IPS-18a (cell line): Measurements from ENCODE around the gene TIPRL.
"Not testable (repeated sequence)": the region's sequence is repeated elsewhere in the genome, so short reads cannot be mapped to it uniquely, and the experiment has no call there.

ENCODE experiments used
- H3K27ac ChIP-seq: one replicate; pipeline ENCODE4 v1.5.1; 2013; ENCODE audit warnings: low read length
- H3K27me3 ChIP-seq: one replicate; pipeline ENCODE4 v1.6.1; 2013; ENCODE audit warnings: mild to moderate bottlenecking, low read length; ENCODE audit not compliant: control insufficient read depth, insufficient read depth
- H3K36me3 ChIP-seq: one replicate; pipeline ENCODE4 v1.6.1; 2013; ENCODE audit warnings: low read depth, low read length; ENCODE audit not compliant: control insufficient read depth
- H3K4me1 ChIP-seq: one replicate; pipeline ENCODE4 v1.6.1; 2013; ENCODE audit warnings: low read depth, low read length; ENCODE audit not compliant: control insufficient read depth
- H3K4me3 ChIP-seq: one replicate; pipeline ENCODE4 v1.5.1; 2013; ENCODE audit warnings: low read length
- H3K9ac ChIP-seq: one replicate; pipeline ENCODE4 v1.6.1; 2013; ENCODE audit warnings: mild to moderate bottlenecking, low read length, moderate library complexity
- H3K9me3 ChIP-seq: one replicate; pipeline ENCODE4 v1.6.1; 2013; ENCODE audit warnings: low read depth, low read length; ENCODE audit not compliant: control insufficient read depth

Gene TIPRL

DNA sequence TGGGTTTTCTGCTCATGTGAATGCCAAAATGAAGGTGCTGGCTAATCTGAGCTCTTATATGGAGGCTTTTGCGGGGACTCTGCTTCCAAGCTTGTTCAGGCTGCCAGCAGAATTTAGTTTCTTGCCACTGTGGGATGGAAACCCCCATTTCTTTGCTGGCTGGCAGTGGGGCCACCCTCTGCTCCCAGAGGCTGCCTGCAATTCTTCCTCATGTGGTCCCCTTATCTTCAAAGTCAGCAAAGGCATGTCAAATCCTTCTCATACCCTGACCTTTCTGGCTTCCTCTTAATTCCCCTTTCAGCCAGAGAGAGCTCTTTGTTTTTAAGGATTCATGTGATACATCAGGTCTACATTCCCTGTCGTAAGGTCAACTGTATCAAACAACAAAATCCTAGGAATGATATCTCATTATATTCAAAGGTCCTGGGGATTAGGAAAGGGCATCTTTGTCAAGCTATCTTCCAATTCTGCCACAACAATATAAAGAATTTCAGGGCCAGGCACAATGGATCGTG is 36.8 kb upstream of the TIPRL start:
- no peak overlapping the region for H3K4me3 ChIP-seq
- H3K36me3 ChIP-seq = no peaks in the 10 kb centered on the region
- H3K4me1 ChIP-seq = peaks cover 9% of the 10 kb centered on the region
- no peaks in the 10 kb centered on the region for H3K9me3 ChIP-seq
- H3K27ac ChIP-seq = no peak overlapping the region
- peaks cover 16% of the 10 kb centered on the region for H3K27me3 ChIP-seq
- H3K9ac ChIP-seq = no peak overlapping the region

DNA sequence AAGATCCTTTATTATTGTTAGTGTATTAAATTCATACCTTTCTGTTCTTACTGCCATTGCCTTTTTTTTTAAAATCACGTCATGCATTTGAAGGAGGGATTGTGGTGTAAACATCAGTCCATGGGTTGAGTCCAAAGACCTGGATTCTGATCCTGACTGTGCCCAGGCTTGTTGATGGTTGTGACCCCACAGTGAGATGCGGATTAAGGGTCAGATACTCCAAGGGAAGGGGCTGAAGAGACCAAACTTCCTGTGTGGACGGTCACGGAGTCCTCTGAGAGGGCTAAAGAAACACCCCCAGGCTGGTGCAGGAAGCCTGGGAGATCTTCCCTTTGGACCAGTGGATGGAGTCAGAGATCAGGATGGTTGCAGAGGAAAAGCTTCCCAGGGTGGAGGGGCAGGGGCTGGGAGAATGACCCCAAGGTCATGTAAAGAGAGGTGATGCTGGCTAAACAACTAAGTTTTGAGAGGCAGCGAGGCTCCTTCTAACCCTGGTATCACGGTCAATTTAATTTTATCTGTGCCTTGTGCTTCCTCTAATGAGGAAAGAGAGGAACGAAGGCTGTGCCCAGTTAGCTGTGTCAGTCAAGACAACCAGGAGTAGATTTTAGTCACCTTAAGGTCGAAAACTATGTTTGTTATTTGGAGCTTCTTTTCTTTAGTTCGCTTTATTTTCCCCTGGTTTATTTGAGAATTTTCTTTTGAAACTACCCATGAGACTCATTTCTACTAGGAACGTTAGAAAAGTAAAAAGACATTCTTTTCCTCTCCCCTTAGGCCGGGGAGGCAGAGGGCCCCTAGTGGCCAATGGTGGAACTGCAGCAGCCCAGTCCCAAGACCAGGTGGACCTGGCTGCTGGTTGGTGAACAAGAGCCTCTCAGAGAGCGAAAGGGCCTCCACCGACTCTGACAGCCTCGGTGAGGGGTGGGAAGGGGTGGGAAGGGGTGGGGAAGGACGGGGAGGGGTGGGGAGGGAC is 33.3 kb upstream of the TIPRL start:
- H3K9ac ChIP-seq = no peak overlapping the region
- no peak overlapping the region for H3K27ac ChIP-seq
- no peaks in the 10 kb centered on the region for H3K27me3 ChIP-seq
- H3K4me3 ChIP-seq = no peak overlapping the region
- H3K36me3 ChIP-seq = no peaks in the 10 kb centered on the region
- H3K9me3 ChIP-seq = no peaks in the 10 kb centered on the region
- peaks cover 3% of the 10 kb centered on the region for H3K4me1 ChIP-seq

DNA sequence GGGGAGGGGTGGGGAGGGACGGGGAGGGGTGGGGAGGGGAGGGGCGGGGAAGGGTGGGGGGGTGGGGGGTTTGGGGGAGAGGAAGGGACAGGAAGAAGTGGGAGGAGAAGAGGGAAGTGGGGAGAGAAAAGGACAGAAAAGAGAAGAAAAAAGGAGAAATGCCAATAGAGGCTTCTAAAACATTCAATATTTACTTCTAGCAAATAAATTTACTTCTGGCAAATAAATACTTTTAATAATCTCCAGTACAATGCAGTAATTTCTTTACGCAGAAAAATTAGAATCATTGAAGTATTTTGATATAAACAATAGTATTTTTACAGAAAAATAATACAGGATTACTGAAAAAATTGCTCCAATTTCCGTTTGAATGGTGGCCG is 32.6 kb upstream of the TIPRL start:
- H3K9me3 ChIP-seq = no peaks in the 10 kb centered on the region
- H3K27me3 ChIP-seq = no peaks in the 10 kb centered on the region
- no peak overlapping the region for H3K9ac ChIP-seq
- no peak overlapping the region for H3K4me3 ChIP-seq
- no peak overlapping the region for H3K27ac ChIP-seq
- H3K4me1 ChIP-seq = peaks cover 3% of the 10 kb centered on the region
- no peaks in the 10 kb centered on the region for H3K36me3 ChIP-seq

DNA sequence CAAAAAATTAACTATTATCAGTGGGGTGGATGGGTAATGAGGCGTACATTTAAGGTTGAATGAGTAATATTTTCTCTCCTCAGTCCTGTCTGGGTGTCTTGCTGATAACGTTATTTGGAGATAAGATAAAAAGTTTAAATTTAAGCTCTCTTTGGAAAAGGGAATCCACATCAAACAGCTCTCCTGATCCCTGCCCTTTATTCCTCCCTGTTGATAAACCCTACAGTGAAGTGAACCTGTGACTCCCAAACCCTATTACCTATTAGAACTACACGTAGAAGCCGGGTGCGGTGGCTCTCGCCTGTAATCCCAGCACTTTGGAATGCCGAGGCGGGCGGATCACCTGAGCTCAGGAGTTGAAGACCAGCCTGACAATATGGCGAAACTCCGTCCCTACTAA is 32.1 kb upstream of the TIPRL start:
- H3K9me3 ChIP-seq = no peaks in the 10 kb centered on the region

DNA sequence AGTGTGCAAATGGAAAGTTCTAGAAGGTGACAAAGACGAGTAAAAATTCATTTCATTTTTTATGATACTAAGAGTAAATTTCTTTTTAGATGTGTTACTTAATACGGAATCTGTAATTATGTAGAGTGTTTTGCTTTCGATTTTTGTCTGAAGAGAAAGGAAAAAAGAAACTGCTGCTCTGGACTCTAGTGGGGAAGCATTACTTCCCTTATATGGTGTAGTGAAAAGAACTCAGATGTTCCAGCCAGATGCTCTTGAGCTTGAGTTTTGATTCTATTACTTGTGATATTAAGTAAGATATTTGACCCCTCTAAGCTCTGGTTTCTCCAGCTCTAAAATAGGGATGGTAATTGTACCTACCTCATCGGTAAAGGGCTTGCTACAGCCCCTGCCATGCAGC is 29.8 kb upstream of the TIPRL start:
- Histone ChIP-seq H3K27ac (no peak overlapping the region), H3K9me3 (no peaks in the 10 kb centered on the region), H3K36me3 (no peaks in the 10 kb centered on the region), H3K27me3 (no peaks in the 10 kb centered on the region), H3K4me3 (no peak overlapping the region), H3K9ac (no peak overlapping the region), H3K4me1 (peaks cover 3% of the 10 kb centered on the region)

More for the DNA sequence above, 32.1 kb upstream of the TIPRL start:
- Histone ChIP-seq H3K4me3 (no peak overlapping the region), H3K36me3 (no peaks in the 10 kb centered on the region), H3K27me3 (no peaks in the 10 kb centered on the region), H3K27ac (no peak overlapping the region), H3K9ac (no peak overlapping the region), H3K4me1 (peaks cover 3% of the 10 kb centered on the region)

DNA sequence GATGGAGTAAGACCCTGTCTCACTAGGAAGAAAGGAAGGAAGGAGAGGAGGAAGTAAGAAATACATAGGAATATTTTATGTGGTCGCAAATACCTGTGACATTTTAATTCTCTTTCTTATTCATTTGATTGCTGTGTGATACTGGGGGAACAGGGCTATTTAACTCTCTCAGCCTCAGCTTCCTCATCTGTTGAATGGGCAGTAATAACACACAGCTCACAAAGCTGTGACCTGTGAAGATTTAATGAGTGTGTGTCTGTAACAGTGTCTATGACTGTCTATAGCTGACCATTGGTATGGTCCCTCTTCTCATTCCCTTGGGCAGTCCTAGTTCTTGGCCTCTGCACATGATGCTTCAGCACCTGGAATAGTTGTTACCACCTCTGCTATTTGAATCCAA is 28.5 kb upstream of the TIPRL start:
- no peaks in the 10 kb centered on the region for H3K36me3 ChIP-seq
- peaks cover 3% of the 10 kb centered on the region for H3K4me1 ChIP-seq
- H3K4me3 ChIP-seq = no peak overlapping the region
- no peaks in the 10 kb centered on the region for H3K9me3 ChIP-seq
- no peak overlapping the region for H3K27ac ChIP-seq
- no peak overlapping the region for H3K9ac ChIP-seq
- no peaks in the 10 kb centered on the region for H3K27me3 ChIP-seq

DNA sequence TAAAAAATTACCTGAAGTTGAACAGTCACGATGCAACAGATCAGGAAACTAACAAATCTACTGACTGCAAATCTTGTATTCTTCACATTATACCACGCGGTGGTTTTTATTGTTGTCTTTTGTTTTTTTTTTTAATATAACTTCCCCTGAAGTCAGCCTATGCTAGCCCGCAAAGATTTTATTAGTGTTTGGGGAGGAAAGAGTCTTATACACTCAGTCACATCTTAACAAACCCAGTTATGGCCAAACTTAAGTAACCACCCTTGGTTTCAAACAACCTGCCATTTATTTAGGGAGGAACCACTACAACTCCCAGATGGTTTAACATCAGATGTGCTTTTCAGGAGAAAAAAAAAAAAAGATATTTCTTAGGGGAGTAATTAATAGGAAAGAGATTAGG is 26.8 kb upstream of the TIPRL start:
- Histone ChIP-seq H3K27me3 (no peaks in the 10 kb centered on the region), H3K9ac (no peak overlapping the region), H3K27ac (no peak overlapping the region), H3K36me3 (no peaks in the 10 kb centered on the region), H3K4me3 (no peak overlapping the region), H3K9me3 (no peaks in the 10 kb centered on the region), H3K4me1 (no peaks in the 10 kb centered on the region)

- not testable (repeated sequence) for H3K27ac ChIP-seq, H3K4me1 ChIP-seq, H3K9ac ChIP-seq, H3K36me3 ChIP-seq, H3K27me3 ChIP-seq, H3K4me3 ChIP-seq, H3K9me3 ChIP-seq
Observed at GRCh38 chr1:168154707-168155106, 24.1 kb upstream of the TIPRL start.

DNA sequence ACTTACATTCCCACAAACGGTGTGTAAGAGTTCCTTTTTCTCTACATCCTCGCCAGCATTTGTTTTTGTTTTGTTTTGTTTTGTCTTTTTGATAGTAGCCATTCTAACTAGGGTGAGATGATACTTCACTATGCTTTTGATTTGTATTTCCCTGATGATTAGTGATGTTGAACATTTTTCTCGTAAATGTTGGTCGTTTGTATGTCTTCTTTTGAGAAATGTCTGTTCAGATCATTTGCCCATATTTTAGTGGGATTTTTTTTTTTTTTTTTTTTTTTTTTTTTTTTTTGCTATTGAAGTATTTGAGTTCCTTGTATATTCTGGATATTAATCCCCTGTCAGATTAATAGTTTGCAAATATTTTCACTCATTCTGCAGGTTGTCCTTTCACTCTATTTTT is 22.9 kb upstream of the TIPRL start:
- H3K36me3 ChIP-seq = no peaks in the 10 kb centered on the region
- H3K4me1 ChIP-seq = no peaks in the 10 kb centered on the region
- no peak overlapping the region for H3K27ac ChIP-seq
- H3K4me3 ChIP-seq = no peak overlapping the region
- H3K9me3 ChIP-seq = no peaks in the 10 kb centered on the region
- H3K9ac ChIP-seq = no peak overlapping the region
- H3K27me3 ChIP-seq = no peaks in the 10 kb centered on the region

- Histone ChIP-seq H3K9me3 (no peaks in the 10 kb centered on the region), H3K9ac (no peak overlapping the region), H3K27me3 (no peaks in the 10 kb centered on the region), H3K4me3 (no peak overlapping the region), H3K4me1 (no peaks in the 10 kb centered on the region), H3K36me3 (no peaks in the 10 kb centered on the region), H3K27ac (no peak overlapping the region)
Observed at GRCh38 chr1:168157638-168158037, 21.1 kb upstream of the TIPRL start.

DNA sequence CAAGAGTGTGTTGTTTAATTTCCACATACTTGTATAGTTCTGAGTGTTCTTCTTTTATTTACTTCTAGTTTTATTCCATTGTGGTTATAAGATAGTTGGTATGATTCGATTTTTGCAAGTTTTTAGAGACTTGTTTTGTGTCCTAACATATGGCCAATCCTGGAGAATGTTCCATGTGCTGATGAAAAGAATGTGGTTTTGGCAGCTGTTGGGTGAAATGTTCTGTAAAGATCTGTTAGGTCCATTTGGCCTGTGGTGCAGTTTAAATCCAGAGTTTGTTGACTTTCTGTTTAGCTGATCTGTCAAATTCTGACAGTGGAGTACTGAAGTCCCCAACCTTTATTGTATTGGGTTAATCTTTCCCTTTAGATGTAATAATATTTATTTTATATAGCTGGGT is 19.5 kb upstream of the TIPRL start:
- no peak overlapping the region for H3K4me3 ChIP-seq
- no peaks in the 10 kb centered on the region for H3K36me3 ChIP-seq
- H3K27me3 ChIP-seq = no peaks in the 10 kb centered on the region
- H3K27ac ChIP-seq = no peak overlapping the region
- H3K9me3 ChIP-seq = no peaks in the 10 kb centered on the region
- no peak overlapping the region for H3K9ac ChIP-seq
- H3K4me1 ChIP-seq = no peaks in the 10 kb centered on the region

GRCh38 chr1:168159979-168160378 is 18.8 kb upstream of the TIPRL start:
- Histone ChIP-seq H3K27me3 (no peaks in the 10 kb centered on the region), H3K9me3 (no peaks in the 10 kb centered on the region), H3K4me3 (no peak overlapping the region), H3K4me1 (no peaks in the 10 kb centered on the region), H3K9ac (no peak overlapping the region), H3K36me3 (no peaks in the 10 kb centered on the region), H3K27ac (no peak overlapping the region)
